Measurements from ENCODE around the gene RBM44.

DNA sequence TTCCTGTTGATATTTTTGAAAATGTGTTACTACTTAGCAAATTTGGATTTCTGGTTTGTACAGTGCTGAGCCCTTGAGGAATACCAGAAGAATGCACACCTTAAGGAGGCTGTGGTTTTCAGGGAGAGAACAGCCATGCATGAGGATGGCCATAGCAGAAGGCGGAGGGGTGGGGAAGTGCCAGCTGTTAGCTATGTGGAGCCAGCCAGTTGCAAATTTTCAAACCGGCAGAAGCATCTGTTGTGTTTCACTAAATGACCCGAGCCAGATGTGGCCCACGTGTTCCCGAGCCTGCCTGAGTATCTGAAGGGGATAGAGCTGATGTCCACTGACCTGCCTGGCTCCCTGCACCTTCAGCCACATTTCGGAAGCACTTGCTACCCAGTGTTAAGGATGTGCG lies 16.4 kb upstream of the RBM44 start:
- TF ChIP-seq, protein P1, sequence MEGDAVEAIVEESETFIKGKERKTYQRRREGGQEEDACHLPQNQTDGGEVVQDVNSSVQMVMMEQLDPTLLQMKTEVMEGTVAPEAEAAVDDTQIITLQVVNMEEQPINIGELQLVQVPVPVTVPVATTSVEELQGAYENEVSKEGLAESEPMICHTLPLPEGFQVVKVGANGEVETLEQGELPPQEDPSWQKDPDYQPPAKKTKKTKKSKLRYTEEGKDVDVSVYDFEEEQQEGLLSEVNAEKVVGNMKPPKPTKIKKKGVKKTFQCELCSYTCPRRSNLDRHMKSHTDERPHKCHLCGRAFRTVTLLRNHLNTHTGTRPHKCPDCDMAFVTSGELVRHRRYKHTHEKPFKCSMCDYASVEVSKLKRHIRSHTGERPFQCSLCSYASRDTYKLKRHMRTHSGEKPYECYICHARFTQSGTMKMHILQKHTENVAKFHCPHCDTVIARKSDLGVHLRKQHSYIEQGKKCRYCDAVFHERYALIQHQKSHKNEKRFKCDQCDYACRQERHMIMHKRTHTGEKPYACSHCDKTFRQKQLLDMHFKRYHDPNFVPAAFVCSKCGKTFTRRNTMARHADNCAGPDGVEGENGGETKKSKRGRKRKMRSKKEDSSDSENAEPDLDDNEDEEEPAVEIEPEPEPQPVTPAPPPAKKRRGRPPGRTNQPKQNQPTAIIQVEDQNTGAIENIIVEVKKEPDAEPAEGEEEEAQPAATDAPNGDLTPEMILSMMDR (IDR thresholded peaks at IDR 0.05; ENCODE audit: insufficient read depth, low read length): no peak
- TF ChIP-seq, protein P2, sequence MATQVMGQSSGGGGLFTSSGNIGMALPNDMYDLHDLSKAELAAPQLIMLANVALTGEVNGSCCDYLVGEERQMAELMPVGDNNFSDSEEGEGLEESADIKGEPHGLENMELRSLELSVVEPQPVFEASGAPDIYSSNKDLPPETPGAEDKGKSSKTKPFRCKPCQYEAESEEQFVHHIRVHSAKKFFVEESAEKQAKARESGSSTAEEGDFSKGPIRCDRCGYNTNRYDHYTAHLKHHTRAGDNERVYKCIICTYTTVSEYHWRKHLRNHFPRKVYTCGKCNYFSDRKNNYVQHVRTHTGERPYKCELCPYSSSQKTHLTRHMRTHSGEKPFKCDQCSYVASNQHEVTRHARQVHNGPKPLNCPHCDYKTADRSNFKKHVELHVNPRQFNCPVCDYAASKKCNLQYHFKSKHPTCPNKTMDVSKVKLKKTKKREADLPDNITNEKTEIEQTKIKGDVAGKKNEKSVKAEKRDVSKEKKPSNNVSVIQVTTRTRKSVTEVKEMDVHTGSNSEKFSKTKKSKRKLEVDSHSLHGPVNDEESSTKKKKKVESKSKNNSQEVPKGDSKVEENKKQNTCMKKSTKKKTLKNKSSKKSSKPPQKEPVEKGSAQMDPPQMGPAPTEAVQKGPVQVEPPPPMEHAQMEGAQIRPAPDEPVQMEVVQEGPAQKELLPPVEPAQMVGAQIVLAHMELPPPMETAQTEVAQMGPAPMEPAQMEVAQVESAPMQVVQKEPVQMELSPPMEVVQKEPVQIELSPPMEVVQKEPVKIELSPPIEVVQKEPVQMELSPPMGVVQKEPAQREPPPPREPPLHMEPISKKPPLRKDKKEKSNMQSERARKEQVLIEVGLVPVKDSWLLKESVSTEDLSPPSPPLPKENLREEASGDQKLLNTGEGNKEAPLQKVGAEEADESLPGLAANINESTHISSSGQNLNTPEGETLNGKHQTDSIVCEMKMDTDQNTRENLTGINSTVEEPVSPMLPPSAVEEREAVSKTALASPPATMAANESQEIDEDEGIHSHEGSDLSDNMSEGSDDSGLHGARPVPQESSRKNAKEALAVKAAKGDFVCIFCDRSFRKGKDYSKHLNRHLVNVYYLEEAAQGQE (IDR thresholded peaks at IDR 0.05; ENCODE audit: insufficient replicate concordance, low read depth): no peak
- TF ChIP-seq POLR2AphosphoS5 (IDR thresholded peaks at IDR 0.05; ENCODE audit: low read depth) (no peak), GABPA (IDR thresholded peaks at IDR 0.05; ENCODE audit: low read depth) (no peak)
